ENCODE results near the gene PRTN3. TPM values are rescaled to one million over a fixed set of nuclear protein-coding genes. Genes with fewer than 3 reads are reported as not detected.
A peak's percentile ranks its signal among the peaks of the same experiment; 100 is the strongest.

PRTN3 gene
- polyA plus RNA-seq, 1 of the 3 experiments (the other 2 are of a cell fraction): not detected

- H3K27me3 ChIP-seq (ENCODE audit: insufficient read depth): no peaks in the 10 kb centered on the region
- 3% methylated on average over 34 of the region's 83 CpGs for WGBS (ENCODE audit: low lambda C conversion rate)
- H3K9me2 ChIP-seq: no peaks in the 10 kb centered on the region
- POLR2A ChIA-PET: interaction anchor here (0.5 to 1.6 kb wide), 2 partner anchors 54 to 476 kb away, joined by 3 read pairs; no protein-coding TSS in a partner anchor
- no peaks in the 10 kb centered on the region for H3K9me3 ChIP-seq
- H3F3A ChIP-seq (replicated peaks; ENCODE audit: insufficient read depth): peaks cover 4% of the 10 kb centered on the region
- peak; percentile 97 for DNase-seq
- peaks cover 41% of the 10 kb centered on the region for H3K79me2 ChIP-seq (ENCODE audit: insufficient read depth)
- H3K4me2 ChIP-seq: peak within 1 kb of the TSS; percentile 95
- peaks cover 41% of the 10 kb centered on the region for H4K20me1 ChIP-seq (ENCODE audit: insufficient read depth)
- peak within 1 kb of the TSS; percentile 81 to 94 for H3K27ac ChIP-seq (ENCODE audit: low read depth in 2 of 2, low read length in 1 of 2)
- H3K4me1 ChIP-seq (ENCODE audit: control insufficient read depth in 1 of 2, insufficient read depth in 2 of 2, low read depth in 1 of 2, low read length in 1 of 2): peaks cover 26 to 42% of the 10 kb centered on the region in 2 experiments; a peak in 3 of 4 replicates
- H3K36me3 ChIP-seq (replicated peaks in 1 of 2; ENCODE audit: control insufficient read depth in 1 of 2, insufficient read depth in 2 of 2, low read length in 1 of 2): peaks cover 10 to 11% of the 10 kb centered on the region in 2 experiments
- peak within 1 kb of the TSS; percentile 85 to 88 for H3K4me3 ChIP-seq (ENCODE audit: low read depth in 2 of 2, low read length in 1 of 2)
- peak within 1 kb of the TSS; percentile 96 for H3K9ac ChIP-seq
- no peak within 1 kb of the TSS for H2AFZ ChIP-seq (ENCODE audit: low read depth)
- CTCF ChIA-PET: interaction anchor here (1.2 to 1.5 kb wide), 2 partner anchors 55 to 187 kb away, joined by 3 read pairs; partner anchors contain the start of gene WDR18
- TF ChIP-seq RCOR1 (IDR thresholded peaks at IDR 0.05; ENCODE audit: low read length) (no peak), MEF2A (IDR thresholded peaks at IDR 0.05; ENCODE audit: borderline replicate concordance, low read depth) (no peak), JUND (IDR thresholded peaks at IDR 0.05) (no peak), GABPA (IDR thresholded peaks at IDR 0.05; ENCODE audit: low read depth) (peak; percentile 78), EZH2phosphoT487 (IDR thresholded peaks at IDR 0.05; ENCODE audit: borderline replicate concordance, low read depth) (no peak), EP300 (IDR thresholded peaks at IDR 0.05; ENCODE audit: borderline replicate concordance in 1 of 2, low read depth in 1 of 2, low read length in 1 of 2) (no peak), SIN3A (IDR thresholded peaks at IDR 0.05; ENCODE audit: borderline replicate concordance, low read depth, low read length) (0 out of 2 replicates have a peak, but pooled peaks have one; percentile 26), REST (IDR thresholded peaks at IDR 0.05; ENCODE audit: low read depth, low read length) (peak; percentile 56; the same call in 1 of the 2 replicates), CTCF (IDR thresholded peaks at IDR 0.05) (no peak), NRF1 (IDR thresholded peaks at IDR 0.05; ENCODE audit: low read depth, low read length) (no peak), FOXJ3 (CRISPR knock-in tag; IDR thresholded peaks at IDR 0.05) (no peak), TEAD4 (IDR thresholded peaks at IDR 0.05; ENCODE audit: borderline replicate concordance, insufficient read depth) (no peak), POLR2AphosphoS5 (IDR thresholded peaks at IDR 0.05; ENCODE audit: low read depth, low read length) (peak; percentile 94), IRF3 (IDR thresholded peaks at IDR 0.05; ENCODE audit: low read depth, low read length) (peak; percentile 86), FOXM1 (IDR thresholded peaks at IDR 0.05; ENCODE audit: low read depth) (no peak), PBX3 (IDR thresholded peaks at IDR 0.05) (peak; percentile 95), ELF1 (IDR thresholded peaks at IDR 0.05) (peak; percentile 93), MXI1 (IDR thresholded peaks at IDR 0.05; ENCODE audit: low read depth, low read length) (peak; percentile 92), NFIC (IDR thresholded peaks at IDR 0.05; ENCODE audit: borderline replicate concordance) (peak; percentile 67; the same call in 1 of the 2 replicates), GATA2 (CRISPR knock-in tag; IDR thresholded peaks at IDR 0.05) (no peak), TAF1 (IDR thresholded peaks at IDR 0.05; ENCODE audit: borderline replicate concordance, low read depth, low read length) (peak; percentile 88), MAX (IDR thresholded peaks at IDR 0.05; ENCODE audit: low read depth) (peak; percentile 89), TCF12 (IDR thresholded peaks at IDR 0.05) (0 out of 2 replicates have a peak, but pooled peaks have one; percentile 5), RFX5 (IDR thresholded peaks at IDR 0.05; ENCODE audit: low read length) (no peak), RAD21 (IDR thresholded peaks at IDR 0.05; ENCODE audit: low read length) (no peak)
These were observed 43.9 kb upstream of the PRTN3 start, which contains the start of gene PTBP1 for GRCh38 chr19:796692-797527. TSS of gene PTBP1 (plus strand) at chr19:797452. CDS start at chr19:797498, 46 bp downstream.

Measured in SK-N-SH (cell line).